K562 (cell line): ENCODE results near the gene RRBP1. TPM values are rescaled to one million over a fixed set of nuclear protein-coding genes. Genes with fewer than 3 reads are reported as not detected.

ENCODE experiments used
- ATAC-seq: fragments of 200-7000 bp; cut with Tn5 transposase; 3 replicates; pipeline ENCODE4 v1.9.1; 2020; ENCODE audit warnings: moderate library complexity
- BruUV-seq: library from RNA; stranded (reverse); fragments of 400-500 nt; replicated peaks from 2 replicates; lab custom pipeline; 2021; lab: Mats Ljungman, UMichigan
- CTCF ChIA-PET: fragments of 300-600 bp; formaldehyde crosslinking; extraction: SDS; loops from one replicate; lab custom pipeline; 2021; ENCODE audit warnings: low intra/inter-chr PET ratio; lab: Yijun Ruan, JAX
- POLR2A ChIA-PET: fragments of 300-600, 350-650 bp; sonication (Branson Sonifier 250); formaldehyde crosslinking; extraction: SDS; loops from one replicate; lab custom pipeline; 2021; ENCODE audit warnings: antibody characterized with exemption, inconsistent platforms; lab: Yijun Ruan, JAX
- DNase-seq, 4 experiments: peaks; one replicate each; pipeline versions ENCODE4 v3.0.0 to v3.0.0-alpha.2; 2011 to 2018; ENCODE audit warnings: low spot score in 3 of 4, mixed read lengths in 3 of 4; ENCODE audit errors: extremely low read depth in 1 of 4
- FAIRE-seq: peaks from 2 replicates; lab custom pipeline; 2011; peaks lifted over from hg19 to GRCh38; lab: Jason Lieb, UNC
- H2AFZ ChIP-seq: 2 replicates; pipeline ENCODE4 v1.6.0; 2011; ENCODE audit warnings: low read depth, low read length, control low read depth, inconsistent platforms
- H3K27ac ChIP-seq: fragments of 200-600 bp; 3 replicates; pipeline ENCODE4 v1.8.0; 2011; ENCODE audit warnings: low read depth, mild to moderate bottlenecking, control low read depth, inconsistent platforms, low read length, moderate library complexity, mixed read lengths; ENCODE audit errors: extremely low read depth
- H3K27me3 ChIP-seq, 2 experiments: fragments of 300-600 bp in 1 of 2; 2 replicates in 1 of 2; 3 replicates in 1 of 2; pipeline versions ENCODE4 v1.6.0 to v1.8.0; 2011; ENCODE audit warnings: inconsistent platforms in 2 of 2, low read length in 2 of 2, mild to moderate bottlenecking in 1 of 2, mixed read lengths in 1 of 2, moderate library complexity in 1 of 2; ENCODE audit not compliant: control insufficient read depth in 2 of 2, insufficient read depth in 2 of 2
- H3K36me3 ChIP-seq: fragments of 300-600 bp; 3 replicates; pipeline ENCODE4 v1.8.0; 2011; ENCODE audit warnings: mild to moderate bottlenecking, low read length, inconsistent platforms; ENCODE audit not compliant: control insufficient read depth, insufficient read depth
- H3K4me1 ChIP-seq, 2 experiments: fragments of 200-600 bp in 1 of 2; replicated peaks in 1 of 2; 2 replicates in 1 of 2; 3 replicates in 1 of 2; pipeline versions ENCODE4 v1.5.1 to v1.8.0; 2011; ENCODE audit warnings: inconsistent platforms in 2 of 2, low read length in 2 of 2, mild to moderate bottlenecking in 1 of 2, mixed read lengths in 1 of 2, moderate library complexity in 1 of 2; ENCODE audit not compliant: control insufficient read depth in 2 of 2, insufficient read depth in 2 of 2
- H3K4me2 ChIP-seq: 2 replicates; pipeline ENCODE4 v1.6.1; 2011; ENCODE audit warnings: low read length, control low read depth, inconsistent platforms, mixed read lengths; ENCODE audit not compliant: insufficient read depth
- H3K4me3 ChIP-seq: fragments of 200-600 bp; sonication (generic), shearing (Covaris generic); 2 replicates; pipeline ENCODE4 v1.5.1; 2016; ENCODE audit warnings: control low read depth, inconsistent platforms
- H3K79me2 ChIP-seq: fragments of 200-600 bp; 3 replicates; pipeline ENCODE4 v1.8.0; 2011; ENCODE audit warnings: low read length, inconsistent platforms; ENCODE audit not compliant: control insufficient read depth, insufficient read depth
- H3K9ac ChIP-seq, 2 experiments: 2 replicates each; pipeline versions ENCODE4 v1.6.0 to v1.6.1; 2011; ENCODE audit warnings: low read depth in 2 of 2, low read length in 2 of 2, control low read depth in 1 of 2, inconsistent platforms in 1 of 2, mild to moderate bottlenecking in 1 of 2, mixed read lengths in 1 of 2; ENCODE audit not compliant: insufficient read depth in 1 of 2
- H3K9me1 ChIP-seq: one replicate; pipeline ENCODE4 v1.6.0; 2011; ENCODE audit warnings: inconsistent platforms, mild to moderate bottlenecking, low read length, moderate library complexity; ENCODE audit not compliant: control insufficient read depth, insufficient read depth
- H3K9me3 ChIP-seq: replicated peaks from 2 replicates; pipeline ENCODE4 v1.5.1; 2011; ENCODE audit warnings: low read depth, low read length, inconsistent platforms; ENCODE audit not compliant: control insufficient read depth, insufficient read depth
- H4K20me1 ChIP-seq: replicated peaks from 2 replicates; pipeline ENCODE4 v1.6.1; 2011; ENCODE audit warnings: low read length, inconsistent platforms, mixed read lengths; ENCODE audit not compliant: control insufficient read depth, insufficient read depth
- BHLHE40 ChIP-seq: IDR thresholded peaks from 2 replicates; pipeline ENCODE4 v1.6.1; 2011; ENCODE audit warnings: low read length, improper control_type of control experiment
- CAMTA2 ChIP-seq: fragments of 250-450 bp; sonication (Bioruptor Pico); conservative IDR thresholded peaks from 2 replicates; pipeline ENCODE4 v1.5.1; 2022
- CHD2 ChIP-seq: IDR thresholded peaks from 2 replicates; pipeline ENCODE4 v1.6.1; 2011; ENCODE audit warnings: low read depth, low read length
- CREBBP ChIP-seq: IDR thresholded peaks from one replicate; pipeline ENCODE4 v1.6.1; 2012; ENCODE audit warnings: low read depth, mild to moderate bottlenecking, control low read depth, inconsistent platforms, low read length
- CXXC5 ChIP-seq: fragments of 250-450 bp; sonication (Bioruptor Pico); IDR thresholded peaks from 2 replicates; pipeline ENCODE4 v1.8.0; 2022; ENCODE audit warnings: inconsistent platforms, mild to moderate bottlenecking, moderate library complexity
- FOSL1 ChIP-seq: fragments of 200-800 bp; sonication (Bioruptor generic); conservative IDR thresholded peaks from 2 replicates; pipeline ENCODE4 v1.6.1; 2016; ENCODE audit warnings: missing genetic modification characterization, missing compliant biosample characterization
- KDM4B ChIP-seq, 2 experiments: fragments of 450-650 bp in 1 of 2; sonication (generic) in 1 of 2; IDR thresholded peaks; 2 replicates each; pipeline ENCODE4 v1.6.1; 2016 to 2017; ENCODE audit warnings: borderline replicate concordance in 2 of 2, antibody characterized with exemption in 1 of 2, low read depth in 1 of 2, mild to moderate bottlenecking in 1 of 2
- KDM5B ChIP-seq: fragments of 200-600 bp; sonication (generic); IDR thresholded peaks from 2 replicates; pipeline ENCODE4 v1.6.1; 2012; ENCODE audit warnings: low read depth, mild to moderate bottlenecking, moderate library complexity, low read length, control low read depth, inconsistent platforms; ENCODE audit not compliant: insufficient replicate concordance
- KLF1 ChIP-seq: fragments of 450-650 bp; IDR thresholded peaks from 2 replicates; pipeline ENCODE4 v1.6.1; 2016; ENCODE audit warnings: missing genetic modification characterization, missing compliant biosample characterization
- KLF10 ChIP-seq: fragments of 250-450 bp; sonication (Bioruptor Pico); IDR thresholded peaks from 2 replicates; pipeline ENCODE4 v1.6.1; 2021; ENCODE audit warnings: matching md5 sums
- KLF13 ChIP-seq: fragments of 450-650 bp; IDR thresholded peaks from 2 replicates; pipeline ENCODE4 v1.6.1; 2016; ENCODE audit warnings: missing genetic modification characterization, low read depth, mild to moderate bottlenecking, missing compliant biosample characterization, moderate library complexity, borderline replicate concordance
- L3MBTL2 ChIP-seq: fragments of 450-650 bp; IDR thresholded peaks from 2 replicates; pipeline ENCODE4 v1.6.1; 2016; ENCODE audit warnings: mild to moderate bottlenecking, moderate library complexity
- MAZ ChIP-seq, 2 experiments: fragments of 450-650 bp in 1 of 2; sonication (generic) in 1 of 2; formaldehyde crosslinking; IDR thresholded peaks in 1 of 2; conservative IDR thresholded peaks in 1 of 2; 2 replicates each; pipeline versions ENCODE4 v1.4.0 to v1.5.0; 2020; ENCODE audit warnings: mild to moderate bottlenecking in 1 of 2, missing genetic modification reagents in 1 of 2
- MCM5 ChIP-seq: fragments of 450-650 bp; IDR thresholded peaks from 2 replicates; pipeline ENCODE4 v1.6.1; 2016; ENCODE audit warnings: low read depth
- NUFIP1 ChIP-seq: fragments of 450-650 bp; IDR thresholded peaks from 2 replicates; pipeline ENCODE4 v1.6.1; 2018; ENCODE audit not compliant: partially characterized antibody
- PHF21A ChIP-seq: fragments of 450-650 bp; IDR thresholded peaks from 2 replicates; pipeline ENCODE4 v1.6.1; 2017; ENCODE audit warnings: low read depth, borderline replicate concordance
- PHF8 ChIP-seq: fragments of 200-600 bp; sonication (generic); IDR thresholded peaks from 2 replicates; pipeline ENCODE4 v1.6.1; 2012; ENCODE audit warnings: mixed run types, mild to moderate bottlenecking, inconsistent platforms, low read length, moderate library complexity, borderline replicate concordance
- POLR2AphosphoS2 ChIP-seq: IDR thresholded peaks from 2 replicates; pipeline ENCODE4 v1.6.1; 2012; ENCODE audit warnings: low read length, improper control_type of control experiment
- SIRT6 ChIP-seq: IDR thresholded peaks from one replicate; pipeline ENCODE4 v1.6.1; 2012; ENCODE audit warnings: low read depth, mild to moderate bottlenecking, control low read depth, inconsistent platforms, low read length, moderate library complexity
- SOX6 ChIP-seq: fragments of 450-650 bp; IDR thresholded peaks from 2 replicates; pipeline ENCODE4 v1.6.1; 2014; ENCODE audit warnings: mild to moderate bottlenecking
- ZNF589 ChIP-seq: fragments of 200-800 bp; sonication (Bioruptor generic); IDR thresholded peaks from 2 replicates; pipeline ENCODE4 v1.6.1; 2016; ENCODE audit warnings: low read depth, missing genetic modification characterization, missing compliant biosample characterization
- ZNF717 ChIP-seq: fragments of 250-450 bp; sonication (Bioruptor Pico); IDR thresholded peaks from 2 replicates; pipeline ENCODE4 v1.5.0; 2021
- WGBS: fragments of 100-300 bp; shearing (Covaris generic); methylation state at CpG from one replicate; pipeline ENCODE4 v1.1.6; 2016; ENCODE audit warnings: low coverage, mixed read lengths; ENCODE audit not compliant: insufficient coverage; ENCODE audit errors: missing lambda C conversion rate; 5-methylcytosine and 5-hydroxymethylcytosine counted together
- in situ Hi-C: fragments of 300-500 bp; cut with MboI; formaldehyde crosslinking; loops from 4 replicates; pipeline ENCODE4 v1.15.0; 2018; ENCODE audit warnings: inconsistent platforms, mixed read lengths
- intact Hi-C: fragments of 100-400 bp; cut with micrococcal nuclease; formaldehyde crosslinking; loops from 2 replicates; pipeline ENCODE4 v1.14.2; 2022
- polyA plus RNA-seq, 8 experiments: library from polyadenylated mRNA; depleted of rRNA in 4 of 8; stranded (reverse) in 5 of 8; unstranded in 3 of 8; fragments of >200 nt; fragmentation: Nextera tagmentation in 2 of 8; fragmentation: Illumina TruSeq in 1 of 8; extraction: Ambion mirVana in 2 of 8; extraction: Trizol in 1 of 8; gene quantifications; 2 replicates each; pipeline versions ENCODE4 v1.2.1 to v1.2.3, GENCODE V29; 2011 to 2014; ENCODE audit warnings: inconsistent platforms in 1 of 8, missing spikeins in 1 of 8
- total RNA-seq, 7 experiments: library from RNA; depleted of rRNA in 6 of 7; stranded (reverse); fragments of >200 nt in 6 of 7; fragmentation: Illumina TruSeq in 2 of 7; extraction: Trizol in 2 of 7; gene quantifications; 2 replicates each; pipeline versions ENCODE4 v1.2.1 to v1.2.3, GENCODE V29; 2011 to 2021; ENCODE audit warnings: low replicate concordance in 1 of 7

Gene RRBP1
- total and polyA plus RNA-seq, 9 of the 15 experiments (the other 6 are each of a cell fraction or from before 2014, with no cell fraction given), result 0.84 to 32.0 (median 17.6) TPM

GRCh38 chr20:17569616-17570346 is 112.3 kb downstream of the RRBP1 start, which contains the start of gene DSTN (continued):
- TF ChIP-seq ZNF589 (no peak), MCM5 (no peak), SOX6 (no peak), PHF21A (no peak), KLF10 (no peak), KLF13 (peak; percentile 77; the same call in 1 of the 2 replicates), CAMTA2 (CRISPR knock-in tag) (no peak), SIRT6 (no peak), CXXC5 (CRISPR knock-in tag) (peak; percentile 71; the same call in 1 of the 2 replicates)

- BruUV-seq, result no TSS peak
- ChIA-PET CTCF (interaction anchor here (1.4 kb wide), 1 partner anchor 33 kb away, joined by 5 read pairs; no protein-coding TSS in a partner anchor), POLR2A (no interaction called here)
- in situ Hi-C loops, result no loop called here
- Histone ChIP-seq H3K9me3 (no peaks in the 10 kb centered on the region), H3K4me3 (peak overlapping the region; percentile 44), H3K9me1 (no peaks in the 10 kb centered on the region), H3K4me2 (peak overlapping the region; percentile 64), H3K36me3 (no peaks in the 10 kb centered on the region), H3K9ac (peak overlapping the region; percentile 54 to 88), H3K27me3 (no peaks in the 10 kb centered on the region), H3K27ac (peak overlapping the region; percentile 33; the same call in 2 of the 3 replicates), H3K79me2 (peaks cover 42% of the 10 kb centered on the region), H2AFZ (peak overlapping the region; percentile 81; the same call in 1 of the 2 replicates), H3K4me1 (peaks cover 12 to 17% of the 10 kb centered on the region in 2 experiments), H4K20me1 (peaks cover 7% of the 10 kb centered on the region; the same call in 1 of the 2 replicates)
- intact Hi-C loops, result no loop called here
- DNase-seq (peak; percentile 47 to 57 (median 52)), FAIRE-seq (no peak), ATAC-seq (peak; percentile 14)
- whole genome bisulfite sequencing, result 1% methylated on average over 16 of the region's 38 CpGs
- TF ChIP-seq CREBBP (no peak), POLR2AphosphoS2 (no peak), L3MBTL2 (peak; percentile 17; the same call in 1 of the 2 replicates), MAZ (CRISPR knock-in tag; conservative IDR thresholded peaks at IDR 0.05 in 1 of 2, IDR thresholded peaks at IDR 0.05 in 1 of 2) (0 out of 4 replicates have a peak, but pooled peaks of 1 of the 2 experiments have one; percentile 13), ZNF717 (CRISPR knock-in tag) (no peak), BHLHE40 (peak; percentile 36; the same call in 1 of the 2 replicates), KLF1 (tag) (no peak), FOSL1 (tag) (peak; percentile 64), PHF21A (peak; percentile 57; the same call in 1 of the 2 replicates), KDM5B (peak; percentile 62), CHD2 (0 out of 2 replicates have a peak, but pooled peaks have one; percentile 21), NUFIP1 (no peak), KDM4B (IDR thresholded peaks at IDR 0.05; ENCODE audit: borderline replicate concordance in 2 of 2, low read depth in 1 of 2) (no peak), PHF8 (peak; percentile 24; the same call in 1 of the 2 replicates)
Observed at GRCh38 chr20:17568972-17569521, 113.0 kb downstream of the RRBP1 start.
